Erythroblast (primary cell): ENCODE measurements around the gene JUNB.

ENCODE experiments used
- GATA1 ChIP-seq: IDR thresholded peaks from 2 replicates; pipeline ENCODE4 v1.6.1; 2011; ENCODE audit warnings: low read depth, mild to moderate bottlenecking, control low read depth, low read length, moderate library complexity
- POLR2A ChIP-seq: IDR thresholded peaks from 2 replicates; pipeline ENCODE4 v1.6.1; 2011; ENCODE audit warnings: mild to moderate bottlenecking, low read length

DNA sequence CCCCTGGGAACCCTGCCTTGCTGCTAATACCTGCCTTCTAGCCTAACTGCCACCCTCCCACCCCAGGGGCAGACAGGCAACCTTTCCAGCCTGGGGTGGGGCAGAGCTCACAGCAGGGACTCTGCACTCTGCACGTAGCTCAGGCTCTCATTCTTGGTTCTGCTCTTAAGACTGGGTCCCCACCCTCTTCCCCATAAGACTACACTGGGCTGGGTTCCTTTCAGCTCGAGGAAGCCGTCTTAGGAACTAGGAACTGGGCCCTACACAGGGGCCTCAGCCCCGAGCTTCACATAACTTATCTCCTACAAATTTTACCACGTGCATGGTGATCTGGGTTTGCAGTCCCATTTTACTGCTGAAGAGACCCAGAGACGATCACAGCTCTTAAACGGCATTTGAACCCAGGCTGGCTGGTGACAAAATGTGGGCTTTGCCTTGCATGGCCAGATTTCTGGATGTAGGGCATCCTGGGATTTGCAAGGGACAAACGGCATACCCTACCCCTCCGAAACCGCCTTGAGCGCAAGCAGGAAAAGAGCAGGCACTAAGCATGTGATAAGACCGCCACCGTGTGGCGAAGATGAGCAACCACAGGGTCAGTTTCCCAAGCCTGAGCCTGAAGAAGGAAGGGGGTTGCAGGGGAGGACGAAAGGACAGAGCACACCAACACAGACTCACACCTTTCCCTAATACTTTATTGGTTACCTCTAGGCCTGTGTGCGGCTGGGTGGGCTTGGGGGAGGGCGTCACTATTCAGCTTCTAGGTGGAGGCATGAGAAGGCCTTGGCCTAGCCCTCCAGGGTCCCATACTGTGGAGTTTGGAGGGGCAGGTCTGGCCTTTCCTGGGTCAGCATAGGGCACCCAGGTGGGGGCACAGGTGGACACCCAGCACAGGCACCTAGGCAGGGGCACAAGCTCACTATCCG lies 5.1 kb downstream of the JUNB start:
- TF ChIP-seq POLR2A (peak; percentile 72), GATA1 (no peak)
